ENCODE measurements around the gene MORN2. TPM values are rescaled to one million over a fixed set of nuclear protein-coding genes. Genes with fewer than 3 reads are reported as not detected.

Gene MORN2
- total RNA-seq, 1 donor from 2014 or later = 5.7 TPM

- Mint-ChIP-seq H3K4me1 (ENCODE audit: low read depth, unreplicated experiment) (no peaks in the 10 kb centered on the region), H3K4me3 (ENCODE audit: unreplicated experiment) (no peak overlapping the region), H3K36me3 (ENCODE audit: unreplicated experiment) (no peaks in the 10 kb centered on the region), H3K9me3 (ENCODE audit: unreplicated experiment) (peaks cover 2% of the 10 kb centered on the region), H3K27ac (ENCODE audit: unreplicated experiment) (no peak overlapping the region), H3K27me3 (ENCODE audit: unreplicated experiment) (peaks cover 2% of the 10 kb centered on the region)
- TF ChIP-seq CTCF (IDR thresholded peaks at IDR 0.05; ENCODE audit: partially characterized antibody, unreplicated experiment) = peak; percentile 39
- no peak for DNase-seq
Observed at GRCh38 chr2:38835015-38835601, 40.7 kb upstream of the MORN2 start.

GRCh38 chr2:38835990-38836389, 39.8 kb upstream of the MORN2 start:
- Mint-ChIP-seq H3K4me3 (ENCODE audit: unreplicated experiment) (no peak overlapping the region), H3K36me3 (ENCODE audit: unreplicated experiment) (no peaks in the 10 kb centered on the region), H3K4me1 (ENCODE audit: low read depth, unreplicated experiment) (no peaks in the 10 kb centered on the region), H3K27ac (ENCODE audit: unreplicated experiment) (no peak overlapping the region), H3K27me3 (ENCODE audit: unreplicated experiment) (peaks cover 2% of the 10 kb centered on the region), H3K9me3 (ENCODE audit: unreplicated experiment) (peaks cover 2% of the 10 kb centered on the region)
- no peak for TF ChIP-seq CTCF (IDR thresholded peaks at IDR 0.05; ENCODE audit: partially characterized antibody, unreplicated experiment)
- DNase-seq = no peak

GRCh38 chr2:38836791-38837190, 39.0 kb upstream of the MORN2 start:
- Mint-ChIP-seq H3K36me3 (ENCODE audit: unreplicated experiment) (no peaks in the 10 kb centered on the region), H3K27me3 (ENCODE audit: unreplicated experiment) (peaks cover under 1% of the 10 kb centered on the region), H3K27ac (ENCODE audit: unreplicated experiment) (no peak overlapping the region), H3K4me1 (ENCODE audit: low read depth, unreplicated experiment) (no peaks in the 10 kb centered on the region), H3K4me3 (ENCODE audit: unreplicated experiment) (no peak overlapping the region), H3K9me3 (ENCODE audit: unreplicated experiment) (peaks cover 2% of the 10 kb centered on the region)
- no peak for DNase-seq
- no peak for TF ChIP-seq CTCF (IDR thresholded peaks at IDR 0.05; ENCODE audit: partially characterized antibody, unreplicated experiment)

GRCh38 chr2:38850045-38850444, 25.7 kb upstream of the MORN2 start:
- Mint-ChIP-seq H3K27ac (ENCODE audit: unreplicated experiment) (no peak overlapping the region), H3K27me3 (ENCODE audit: unreplicated experiment) (no peaks in the 10 kb centered on the region), H3K4me3 (ENCODE audit: unreplicated experiment) (no peak overlapping the region), H3K36me3 (ENCODE audit: unreplicated experiment) (no peaks in the 10 kb centered on the region), H3K9me3 (ENCODE audit: unreplicated experiment) (no peaks in the 10 kb centered on the region), H3K4me1 (ENCODE audit: low read depth, unreplicated experiment) (no peaks in the 10 kb centered on the region)
- no peak for TF ChIP-seq CTCF (IDR thresholded peaks at IDR 0.05; ENCODE audit: partially characterized antibody, unreplicated experiment)
- no peak for DNase-seq

- no peak for TF ChIP-seq CTCF (IDR thresholded peaks at IDR 0.05; ENCODE audit: partially characterized antibody, unreplicated experiment)
- no peak for DNase-seq
- Mint-ChIP-seq H3K27me3 (ENCODE audit: unreplicated experiment) (no peaks in the 10 kb centered on the region), H3K9me3 (ENCODE audit: unreplicated experiment) (no peaks in the 10 kb centered on the region), H3K4me1 (ENCODE audit: low read depth, unreplicated experiment) (no peaks in the 10 kb centered on the region), H3K36me3 (ENCODE audit: unreplicated experiment) (no peaks in the 10 kb centered on the region), H3K4me3 (ENCODE audit: unreplicated experiment) (no peak overlapping the region), H3K27ac (ENCODE audit: unreplicated experiment) (no peak overlapping the region)
Observed at GRCh38 chr2:38856165-38856564, 19.6 kb upstream of the MORN2 start.

All from glutamatergic neuron (in vitro differentiated cells).